GM23338 (cell line): ENCODE measurements around the gene RPTOR.

Experiments used
- EZH2 ChIP-seq: fragments of 200-600 bp; sonication (generic); IDR thresholded peaks from one replicate; pipeline ENCODE4 v1.8.0; 2017; ENCODE audit warnings: antibody characterized with exemption, mild to moderate bottlenecking, low read depth; ENCODE audit not compliant: unreplicated experiment
- TF ChIP-seq, protein P1 (sequence below), 2 experiments: fragments of 200-600 bp in 1 of 2; sonication (generic) in 1 of 2; conservative IDR thresholded peaks; 2 replicates each; pipeline versions ENCODE4 v1.5.1 to v1.6.1; 2016 to 2017; ENCODE audit warnings: antibody characterized with exemption in 2 of 2, low read depth in 2 of 2, mild to moderate bottlenecking in 2 of 2, moderate library complexity in 1 of 2

GRCh38 chr17:80499961-80500665 is 44.5 kb upstream of the RPTOR start:
- TF ChIP-seq, protein P1, sequence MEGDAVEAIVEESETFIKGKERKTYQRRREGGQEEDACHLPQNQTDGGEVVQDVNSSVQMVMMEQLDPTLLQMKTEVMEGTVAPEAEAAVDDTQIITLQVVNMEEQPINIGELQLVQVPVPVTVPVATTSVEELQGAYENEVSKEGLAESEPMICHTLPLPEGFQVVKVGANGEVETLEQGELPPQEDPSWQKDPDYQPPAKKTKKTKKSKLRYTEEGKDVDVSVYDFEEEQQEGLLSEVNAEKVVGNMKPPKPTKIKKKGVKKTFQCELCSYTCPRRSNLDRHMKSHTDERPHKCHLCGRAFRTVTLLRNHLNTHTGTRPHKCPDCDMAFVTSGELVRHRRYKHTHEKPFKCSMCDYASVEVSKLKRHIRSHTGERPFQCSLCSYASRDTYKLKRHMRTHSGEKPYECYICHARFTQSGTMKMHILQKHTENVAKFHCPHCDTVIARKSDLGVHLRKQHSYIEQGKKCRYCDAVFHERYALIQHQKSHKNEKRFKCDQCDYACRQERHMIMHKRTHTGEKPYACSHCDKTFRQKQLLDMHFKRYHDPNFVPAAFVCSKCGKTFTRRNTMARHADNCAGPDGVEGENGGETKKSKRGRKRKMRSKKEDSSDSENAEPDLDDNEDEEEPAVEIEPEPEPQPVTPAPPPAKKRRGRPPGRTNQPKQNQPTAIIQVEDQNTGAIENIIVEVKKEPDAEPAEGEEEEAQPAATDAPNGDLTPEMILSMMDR (conservative IDR thresholded peaks at IDR 0.05; ENCODE audit: low read depth in 2 of 2): no peak
- no peak for TF ChIP-seq EZH2
